ENCODE measurements around the gene FGF12.

DNA sequence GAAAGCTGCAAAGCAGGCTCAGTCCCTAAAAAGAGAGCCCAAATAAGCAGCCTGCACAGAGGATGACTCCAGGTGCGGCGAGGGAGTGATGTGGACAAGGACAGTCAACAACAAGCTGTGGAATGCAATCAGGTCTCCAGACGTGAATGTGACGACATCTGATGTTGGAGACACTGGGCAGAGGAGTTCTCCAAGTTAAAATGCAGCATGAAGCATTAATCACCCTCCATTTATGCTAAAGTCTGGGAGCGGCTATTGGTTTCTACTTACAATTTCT, 316.7 kb downstream of the FGF12 start:
- TF ChIP-seq, protein P1, sequence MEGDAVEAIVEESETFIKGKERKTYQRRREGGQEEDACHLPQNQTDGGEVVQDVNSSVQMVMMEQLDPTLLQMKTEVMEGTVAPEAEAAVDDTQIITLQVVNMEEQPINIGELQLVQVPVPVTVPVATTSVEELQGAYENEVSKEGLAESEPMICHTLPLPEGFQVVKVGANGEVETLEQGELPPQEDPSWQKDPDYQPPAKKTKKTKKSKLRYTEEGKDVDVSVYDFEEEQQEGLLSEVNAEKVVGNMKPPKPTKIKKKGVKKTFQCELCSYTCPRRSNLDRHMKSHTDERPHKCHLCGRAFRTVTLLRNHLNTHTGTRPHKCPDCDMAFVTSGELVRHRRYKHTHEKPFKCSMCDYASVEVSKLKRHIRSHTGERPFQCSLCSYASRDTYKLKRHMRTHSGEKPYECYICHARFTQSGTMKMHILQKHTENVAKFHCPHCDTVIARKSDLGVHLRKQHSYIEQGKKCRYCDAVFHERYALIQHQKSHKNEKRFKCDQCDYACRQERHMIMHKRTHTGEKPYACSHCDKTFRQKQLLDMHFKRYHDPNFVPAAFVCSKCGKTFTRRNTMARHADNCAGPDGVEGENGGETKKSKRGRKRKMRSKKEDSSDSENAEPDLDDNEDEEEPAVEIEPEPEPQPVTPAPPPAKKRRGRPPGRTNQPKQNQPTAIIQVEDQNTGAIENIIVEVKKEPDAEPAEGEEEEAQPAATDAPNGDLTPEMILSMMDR (IDR thresholded peaks at IDR 0.05; ENCODE audit: low read depth, low read length), result no peak
- TF ChIP-seq EZH2phosphoT487 (IDR thresholded peaks at IDR 0.05; ENCODE audit: low read depth), result no peak

All from OCI-LY3 (cell line).